OCI-LY1 (cell line): ENCODE results near the gene BBS1.

Experiments used
- EZH2 ChIP-seq: fragments of 200-600 bp; sonication (generic), shearing (Covaris generic); IDR thresholded peaks from 2 replicates; pipeline ENCODE4 v1.8.0; 2017; ENCODE audit warnings: borderline replicate concordance, mixed run types, mild to moderate bottlenecking, antibody characterized with exemption, low read length, moderate library complexity, mixed read lengths
- TF ChIP-seq, protein P1 (sequence below): fragments of 200-600 bp; sonication (generic), shearing (Covaris generic); IDR thresholded peaks from 2 replicates; pipeline ENCODE4 v1.5.1; 2017; ENCODE audit warnings: mild to moderate bottlenecking, antibody characterized with exemption, low read length, moderate library complexity, mixed read lengths

DNA sequence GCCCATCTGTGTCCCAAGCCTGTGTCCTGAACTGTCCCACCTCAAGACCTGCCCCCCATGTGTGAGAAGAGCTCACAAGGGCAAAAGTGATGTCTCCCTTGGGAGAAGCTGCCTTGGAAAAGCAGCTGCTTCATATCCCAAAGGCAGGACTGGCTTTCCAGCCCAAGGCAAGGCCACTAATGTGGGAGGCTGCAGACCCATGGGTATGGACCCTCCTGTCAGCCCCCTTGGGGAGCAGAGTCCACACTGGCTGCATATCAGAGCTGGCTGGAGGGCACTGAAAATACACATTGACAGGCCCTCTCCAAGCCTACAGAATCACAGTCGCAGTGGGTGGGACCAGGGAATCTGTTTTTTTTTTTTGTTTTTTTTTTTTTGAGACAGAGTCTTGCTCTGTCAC lies 41.0 kb upstream of the BBS1 start:
- TF ChIP-seq, protein P1, sequence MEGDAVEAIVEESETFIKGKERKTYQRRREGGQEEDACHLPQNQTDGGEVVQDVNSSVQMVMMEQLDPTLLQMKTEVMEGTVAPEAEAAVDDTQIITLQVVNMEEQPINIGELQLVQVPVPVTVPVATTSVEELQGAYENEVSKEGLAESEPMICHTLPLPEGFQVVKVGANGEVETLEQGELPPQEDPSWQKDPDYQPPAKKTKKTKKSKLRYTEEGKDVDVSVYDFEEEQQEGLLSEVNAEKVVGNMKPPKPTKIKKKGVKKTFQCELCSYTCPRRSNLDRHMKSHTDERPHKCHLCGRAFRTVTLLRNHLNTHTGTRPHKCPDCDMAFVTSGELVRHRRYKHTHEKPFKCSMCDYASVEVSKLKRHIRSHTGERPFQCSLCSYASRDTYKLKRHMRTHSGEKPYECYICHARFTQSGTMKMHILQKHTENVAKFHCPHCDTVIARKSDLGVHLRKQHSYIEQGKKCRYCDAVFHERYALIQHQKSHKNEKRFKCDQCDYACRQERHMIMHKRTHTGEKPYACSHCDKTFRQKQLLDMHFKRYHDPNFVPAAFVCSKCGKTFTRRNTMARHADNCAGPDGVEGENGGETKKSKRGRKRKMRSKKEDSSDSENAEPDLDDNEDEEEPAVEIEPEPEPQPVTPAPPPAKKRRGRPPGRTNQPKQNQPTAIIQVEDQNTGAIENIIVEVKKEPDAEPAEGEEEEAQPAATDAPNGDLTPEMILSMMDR, result no peak
- TF ChIP-seq EZH2, result no peak
